ENCODE results near the gene ADAMTSL1.

DNA sequence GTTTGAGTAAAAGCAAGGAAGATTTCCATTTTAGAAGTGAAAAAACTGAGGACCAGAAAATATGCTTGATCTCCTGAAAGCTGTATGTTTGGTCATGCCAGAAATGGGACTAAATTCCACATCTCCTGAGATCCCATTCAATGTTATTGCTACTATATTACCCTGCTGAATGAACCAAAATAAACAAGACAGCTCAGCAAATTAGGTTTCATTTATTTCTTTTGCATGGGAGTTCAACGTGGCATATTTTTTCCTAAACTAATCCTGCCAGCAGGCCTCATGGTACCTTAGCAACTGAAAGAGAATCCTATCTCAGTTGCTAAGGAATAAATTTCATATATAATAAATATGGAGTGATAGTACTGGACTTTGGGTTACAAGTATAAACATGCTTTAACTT lies 101.7 kb downstream of the ADAMTSL1 start:
- no peak for TF ChIP-seq SP1 (IDR thresholded peaks at IDR 0.05; ENCODE audit: low read depth)
- TF ChIP-seq, protein P1, sequence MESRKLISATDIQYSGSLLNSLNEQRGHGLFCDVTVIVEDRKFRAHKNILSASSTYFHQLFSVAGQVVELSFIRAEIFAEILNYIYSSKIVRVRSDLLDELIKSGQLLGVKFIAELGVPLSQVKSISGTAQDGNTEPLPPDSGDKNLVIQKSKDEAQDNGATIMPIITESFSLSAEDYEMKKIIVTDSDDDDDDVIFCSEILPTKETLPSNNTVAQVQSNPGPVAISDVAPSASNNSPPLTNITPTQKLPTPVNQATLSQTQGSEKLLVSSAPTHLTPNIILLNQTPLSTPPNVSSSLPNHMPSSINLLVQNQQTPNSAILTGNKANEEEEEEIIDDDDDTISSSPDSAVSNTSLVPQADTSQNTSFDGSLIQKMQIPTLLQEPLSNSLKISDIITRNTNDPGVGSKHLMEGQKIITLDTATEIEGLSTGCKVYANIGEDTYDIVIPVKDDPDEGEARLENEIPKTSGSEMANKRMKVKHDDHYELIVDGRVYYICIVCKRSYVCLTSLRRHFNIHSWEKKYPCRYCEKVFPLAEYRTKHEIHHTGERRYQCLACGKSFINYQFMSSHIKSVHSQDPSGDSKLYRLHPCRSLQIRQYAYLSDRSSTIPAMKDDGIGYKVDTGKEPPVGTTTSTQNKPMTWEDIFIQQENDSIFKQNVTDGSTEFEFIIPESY (IDR thresholded peaks at IDR 0.05; ENCODE audit: extremely low read depth, insufficient replicate concordance, low read length): no peak
- TF ChIP-seq FOSL1 (IDR thresholded peaks at IDR 0.05; ENCODE audit: low read depth): no peak
- no peak for TF ChIP-seq CEBPB (IDR thresholded peaks at IDR 0.05; ENCODE audit: low read depth)
- TF ChIP-seq POLR2A (IDR thresholded peaks at IDR 0.05; ENCODE audit: borderline replicate concordance, extremely low read depth, insufficient read depth, insufficient read length): no peak
- TF ChIP-seq EZH2 (IDR thresholded peaks at IDR 0.05): no peak
- TF ChIP-seq, protein P2, sequence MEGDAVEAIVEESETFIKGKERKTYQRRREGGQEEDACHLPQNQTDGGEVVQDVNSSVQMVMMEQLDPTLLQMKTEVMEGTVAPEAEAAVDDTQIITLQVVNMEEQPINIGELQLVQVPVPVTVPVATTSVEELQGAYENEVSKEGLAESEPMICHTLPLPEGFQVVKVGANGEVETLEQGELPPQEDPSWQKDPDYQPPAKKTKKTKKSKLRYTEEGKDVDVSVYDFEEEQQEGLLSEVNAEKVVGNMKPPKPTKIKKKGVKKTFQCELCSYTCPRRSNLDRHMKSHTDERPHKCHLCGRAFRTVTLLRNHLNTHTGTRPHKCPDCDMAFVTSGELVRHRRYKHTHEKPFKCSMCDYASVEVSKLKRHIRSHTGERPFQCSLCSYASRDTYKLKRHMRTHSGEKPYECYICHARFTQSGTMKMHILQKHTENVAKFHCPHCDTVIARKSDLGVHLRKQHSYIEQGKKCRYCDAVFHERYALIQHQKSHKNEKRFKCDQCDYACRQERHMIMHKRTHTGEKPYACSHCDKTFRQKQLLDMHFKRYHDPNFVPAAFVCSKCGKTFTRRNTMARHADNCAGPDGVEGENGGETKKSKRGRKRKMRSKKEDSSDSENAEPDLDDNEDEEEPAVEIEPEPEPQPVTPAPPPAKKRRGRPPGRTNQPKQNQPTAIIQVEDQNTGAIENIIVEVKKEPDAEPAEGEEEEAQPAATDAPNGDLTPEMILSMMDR (IDR thresholded peaks at IDR 0.05 in 2 of 3, conservative IDR thresholded peaks at IDR 0.05 in 1 of 3; ENCODE audit: borderline replicate concordance in 1 of 3, insufficient read depth in 1 of 3, low read depth in 2 of 3, low read length in 2 of 3): no peak
- TF ChIP-seq SIN3A (IDR thresholded peaks at IDR 0.05; ENCODE audit: low read depth): no peak
- no peak for TF ChIP-seq POLR2AphosphoS5 (IDR thresholded peaks at IDR 0.05; ENCODE audit: low read depth, low read length)
- no peak for TF ChIP-seq JUND (IDR thresholded peaks at IDR 0.05)
- TF ChIP-seq, protein P3, sequence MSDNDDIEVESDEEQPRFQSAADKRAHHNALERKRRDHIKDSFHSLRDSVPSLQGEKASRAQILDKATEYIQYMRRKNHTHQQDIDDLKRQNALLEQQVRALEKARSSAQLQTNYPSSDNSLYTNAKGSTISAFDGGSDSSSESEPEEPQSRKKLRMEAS (IDR thresholded peaks at IDR 0.05): no peak
- TF ChIP-seq RAD21 (IDR thresholded peaks at IDR 0.05; ENCODE audit: low read depth): no peak
